ENCODE data around the gene TMEM14C.

TMEM14C gene

DNA sequence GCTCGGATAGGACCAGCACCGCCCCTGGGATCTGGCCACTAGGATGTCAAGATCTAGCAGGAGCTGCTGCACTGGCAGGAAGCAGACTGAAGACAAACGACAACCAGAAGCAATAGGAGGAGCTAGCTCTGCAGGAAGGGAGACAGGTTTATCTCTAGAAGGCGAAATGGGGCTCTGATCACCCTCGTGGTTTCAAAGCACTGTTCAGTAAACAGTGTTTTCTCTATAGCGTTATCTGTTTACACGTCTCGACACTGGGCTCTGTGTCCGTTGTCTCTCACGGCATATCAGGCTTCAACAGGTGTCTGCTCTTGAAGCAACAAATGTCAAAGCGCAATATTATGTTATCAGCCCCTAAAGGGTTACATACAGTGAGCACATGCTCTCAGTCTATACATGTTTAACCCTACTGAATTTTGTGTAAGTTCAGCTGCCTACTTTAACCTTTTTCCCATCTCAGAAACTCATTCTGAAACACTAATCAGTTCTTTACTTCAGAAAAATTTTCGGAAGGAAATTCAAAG, 48.6 kb downstream of the TMEM14C start:
- no peak overlapping the region for H3K27ac ChIP-seq
- TF ChIP-seq, protein P1, sequence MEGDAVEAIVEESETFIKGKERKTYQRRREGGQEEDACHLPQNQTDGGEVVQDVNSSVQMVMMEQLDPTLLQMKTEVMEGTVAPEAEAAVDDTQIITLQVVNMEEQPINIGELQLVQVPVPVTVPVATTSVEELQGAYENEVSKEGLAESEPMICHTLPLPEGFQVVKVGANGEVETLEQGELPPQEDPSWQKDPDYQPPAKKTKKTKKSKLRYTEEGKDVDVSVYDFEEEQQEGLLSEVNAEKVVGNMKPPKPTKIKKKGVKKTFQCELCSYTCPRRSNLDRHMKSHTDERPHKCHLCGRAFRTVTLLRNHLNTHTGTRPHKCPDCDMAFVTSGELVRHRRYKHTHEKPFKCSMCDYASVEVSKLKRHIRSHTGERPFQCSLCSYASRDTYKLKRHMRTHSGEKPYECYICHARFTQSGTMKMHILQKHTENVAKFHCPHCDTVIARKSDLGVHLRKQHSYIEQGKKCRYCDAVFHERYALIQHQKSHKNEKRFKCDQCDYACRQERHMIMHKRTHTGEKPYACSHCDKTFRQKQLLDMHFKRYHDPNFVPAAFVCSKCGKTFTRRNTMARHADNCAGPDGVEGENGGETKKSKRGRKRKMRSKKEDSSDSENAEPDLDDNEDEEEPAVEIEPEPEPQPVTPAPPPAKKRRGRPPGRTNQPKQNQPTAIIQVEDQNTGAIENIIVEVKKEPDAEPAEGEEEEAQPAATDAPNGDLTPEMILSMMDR (IDR thresholded peaks at IDR 0.05): no peak
- no peak for TF ChIP-seq ZFX (IDR thresholded peaks at IDR 0.05; ENCODE audit: borderline replicate concordance)

DNA sequence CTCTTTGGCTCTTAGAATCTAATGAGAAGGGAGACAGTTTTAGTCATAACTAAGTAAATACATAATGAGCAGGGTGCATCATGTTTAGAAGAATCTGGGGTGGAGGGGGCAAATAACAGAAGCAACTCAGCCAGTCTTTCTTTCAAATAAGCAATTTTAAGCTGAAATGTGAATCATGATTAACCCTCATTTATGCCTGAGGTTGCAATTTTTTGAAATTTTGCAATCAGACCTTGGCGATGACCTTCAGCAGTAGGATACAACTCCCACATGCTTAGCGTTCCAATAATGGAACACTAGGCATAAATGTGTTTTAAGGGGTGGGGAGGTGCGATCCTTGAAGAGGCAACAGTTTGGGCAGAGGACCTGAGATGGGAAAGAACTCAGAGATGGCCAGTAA, 55.4 kb downstream of the TMEM14C start:
- H3K27ac ChIP-seq: no peak overlapping the region
- no peak for TF ChIP-seq ZFX (IDR thresholded peaks at IDR 0.05; ENCODE audit: borderline replicate concordance)
- TF ChIP-seq, protein P1 (IDR thresholded peaks at IDR 0.05): no peak

DNA sequence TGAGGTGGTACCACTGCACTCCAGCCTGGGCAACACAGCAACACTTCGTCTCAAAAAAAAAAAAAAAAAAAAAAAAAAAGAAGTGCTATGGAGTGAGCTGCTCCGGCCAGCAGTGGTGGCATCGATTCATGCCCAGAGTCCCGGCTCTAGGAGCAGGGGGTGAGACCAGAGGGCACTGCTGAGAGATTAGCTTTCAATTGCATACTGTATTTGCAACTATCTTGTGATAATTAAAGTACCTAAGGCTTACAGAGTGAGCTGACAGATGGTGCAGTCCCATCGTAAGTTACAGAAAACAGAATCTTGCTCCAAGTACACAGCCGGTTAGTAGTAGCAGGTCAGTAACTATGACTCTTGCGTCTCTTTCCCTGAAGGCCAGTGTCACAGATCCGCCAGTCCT, 56.2 kb downstream of the TMEM14C start:
- no peak for TF ChIP-seq ZFX (IDR thresholded peaks at IDR 0.05; ENCODE audit: borderline replicate concordance)
- TF ChIP-seq, protein P1 (IDR thresholded peaks at IDR 0.05): no peak
- no peak overlapping the region for H3K27ac ChIP-seq
